Measurements from ENCODE around the gene EXOSC7. TPM values are rescaled to one million over a fixed set of nuclear protein-coding genes. Genes with fewer than 3 reads are reported as not detected.

EXOSC7 gene
- total and polyA plus RNA-seq, 9 of the 15 experiments (the other 6 are each of a cell fraction or from before 2014, with no cell fraction given) = 88.5 to 237 (median 112) TPM

GRCh38 chr3:45043728-45044299 is 67.8 kb downstream of the EXOSC7 start (continued):
- TF ChIP-seq, protein P1, sequence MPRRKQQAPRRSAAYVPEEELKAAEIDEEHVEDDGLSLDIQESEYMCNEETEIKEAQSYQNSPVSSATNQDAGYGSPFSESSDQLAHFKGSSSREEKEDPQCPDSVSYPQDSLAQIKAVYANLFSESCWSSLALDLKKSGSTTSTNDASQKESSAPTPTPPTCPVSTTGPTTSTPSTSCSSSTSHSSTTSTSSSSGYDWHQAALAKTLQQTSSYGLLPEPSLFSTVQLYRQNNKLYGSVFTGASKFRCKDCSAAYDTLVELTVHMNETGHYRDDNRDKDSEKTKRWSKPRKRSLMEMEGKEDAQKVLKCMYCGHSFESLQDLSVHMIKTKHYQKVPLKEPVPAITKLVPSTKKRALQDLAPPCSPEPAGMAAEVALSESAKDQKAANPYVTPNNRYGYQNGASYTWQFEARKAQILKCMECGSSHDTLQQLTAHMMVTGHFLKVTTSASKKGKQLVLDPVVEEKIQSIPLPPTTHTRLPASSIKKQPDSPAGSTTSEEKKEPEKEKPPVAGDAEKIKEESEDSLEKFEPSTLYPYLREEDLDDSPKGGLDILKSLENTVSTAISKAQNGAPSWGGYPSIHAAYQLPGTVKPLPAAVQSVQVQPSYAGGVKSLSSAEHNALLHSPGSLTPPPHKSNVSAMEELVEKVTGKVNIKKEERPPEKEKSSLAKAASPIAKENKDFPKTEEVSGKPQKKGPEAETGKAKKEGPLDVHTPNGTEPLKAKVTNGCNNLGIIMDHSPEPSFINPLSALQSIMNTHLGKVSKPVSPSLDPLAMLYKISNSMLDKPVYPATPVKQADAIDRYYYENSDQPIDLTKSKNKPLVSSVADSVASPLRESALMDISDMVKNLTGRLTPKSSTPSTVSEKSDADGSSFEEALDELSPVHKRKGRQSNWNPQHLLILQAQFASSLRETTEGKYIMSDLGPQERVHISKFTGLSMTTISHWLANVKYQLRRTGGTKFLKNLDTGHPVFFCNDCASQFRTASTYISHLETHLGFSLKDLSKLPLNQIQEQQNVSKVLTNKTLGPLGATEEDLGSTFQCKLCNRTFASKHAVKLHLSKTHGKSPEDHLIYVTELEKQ (CRISPR knock-in tag; IDR thresholded peaks at IDR 0.05) = no peak
- TF ChIP-seq FOS (IDR thresholded peaks at IDR 0.05; ENCODE audit: extremely low read depth, insufficient read length) (peak; percentile 73), VEZF1 (CRISPR knock-in tag; IDR thresholded peaks at IDR 0.05) (peak; percentile 15; the same call in 1 of the 2 replicates), ZNF668 (CRISPR knock-in tag; IDR thresholded peaks at IDR 0.05) (no peak), ZNF263 (CRISPR knock-in tag; IDR thresholded peaks at IDR 0.05; ENCODE audit: borderline replicate concordance) (no peak), JUN (IDR thresholded peaks at IDR 0.05; ENCODE audit: borderline replicate concordance, low read depth, low read length) (peak; percentile 96), JUN (CRISPR knock-in tag; IDR thresholded peaks at IDR 0.05; ENCODE audit: borderline replicate concordance) (no peak), SMARCE1 (IDR thresholded peaks at IDR 0.05) (peak; percentile 56; the same call in 1 of the 2 replicates), GATAD2A (IDR thresholded peaks at IDR 0.05) (peak; percentile 77), MAFG (tag; conservative IDR thresholded peaks at IDR 0.05) (peak; percentile 91), NFRKB (IDR thresholded peaks at IDR 0.05; ENCODE audit: low read depth) (peak; percentile 45), ARID1B (IDR thresholded peaks at IDR 0.05) (peak; percentile 60), ZFP36 (IDR thresholded peaks at IDR 0.05; ENCODE audit: low read depth, low read length, partially characterized antibody) (no peak), ZNF384 (IDR thresholded peaks at IDR 0.05; ENCODE audit: low read depth, low read length) (0 out of 2 replicates have a peak, but pooled peaks have one; percentile 26), ZNF239 (CRISPR knock-in tag; IDR thresholded peaks at IDR 0.05) (peak; percentile 34; the same call in 1 of the 2 replicates), NCOA1 (IDR thresholded peaks at IDR 0.05; ENCODE audit: low read depth) (no peak), ZNF224 (CRISPR knock-in tag; IDR thresholded peaks at IDR 0.05) (no peak), BCL6 (CRISPR knock-in tag; IDR thresholded peaks at IDR 0.05) (no peak)
- TF ChIP-seq, protein P2, sequence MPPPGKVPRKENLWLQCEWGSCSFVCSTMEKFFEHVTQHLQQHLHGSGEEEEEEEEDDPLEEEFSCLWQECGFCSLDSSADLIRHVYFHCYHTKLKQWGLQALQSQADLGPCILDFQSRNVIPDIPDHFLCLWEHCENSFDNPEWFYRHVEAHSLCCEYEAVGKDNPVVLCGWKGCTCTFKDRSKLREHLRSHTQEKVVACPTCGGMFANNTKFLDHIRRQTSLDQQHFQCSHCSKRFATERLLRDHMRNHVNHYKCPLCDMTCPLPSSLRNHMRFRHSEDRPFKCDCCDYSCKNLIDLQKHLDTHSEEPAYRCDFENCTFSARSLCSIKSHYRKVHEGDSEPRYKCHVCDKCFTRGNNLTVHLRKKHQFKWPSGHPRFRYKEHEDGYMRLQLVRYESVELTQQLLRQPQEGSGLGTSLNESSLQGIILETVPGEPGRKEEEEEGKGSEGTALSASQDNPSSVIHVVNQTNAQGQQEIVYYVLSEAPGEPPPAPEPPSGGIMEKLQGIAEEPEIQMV (tag; conservative IDR thresholded peaks at IDR 0.05; ENCODE audit: low read depth) = 0 out of 2 replicates have a peak, but pooled peaks have one; percentile 28
- TF ChIP-seq, protein P3, sequence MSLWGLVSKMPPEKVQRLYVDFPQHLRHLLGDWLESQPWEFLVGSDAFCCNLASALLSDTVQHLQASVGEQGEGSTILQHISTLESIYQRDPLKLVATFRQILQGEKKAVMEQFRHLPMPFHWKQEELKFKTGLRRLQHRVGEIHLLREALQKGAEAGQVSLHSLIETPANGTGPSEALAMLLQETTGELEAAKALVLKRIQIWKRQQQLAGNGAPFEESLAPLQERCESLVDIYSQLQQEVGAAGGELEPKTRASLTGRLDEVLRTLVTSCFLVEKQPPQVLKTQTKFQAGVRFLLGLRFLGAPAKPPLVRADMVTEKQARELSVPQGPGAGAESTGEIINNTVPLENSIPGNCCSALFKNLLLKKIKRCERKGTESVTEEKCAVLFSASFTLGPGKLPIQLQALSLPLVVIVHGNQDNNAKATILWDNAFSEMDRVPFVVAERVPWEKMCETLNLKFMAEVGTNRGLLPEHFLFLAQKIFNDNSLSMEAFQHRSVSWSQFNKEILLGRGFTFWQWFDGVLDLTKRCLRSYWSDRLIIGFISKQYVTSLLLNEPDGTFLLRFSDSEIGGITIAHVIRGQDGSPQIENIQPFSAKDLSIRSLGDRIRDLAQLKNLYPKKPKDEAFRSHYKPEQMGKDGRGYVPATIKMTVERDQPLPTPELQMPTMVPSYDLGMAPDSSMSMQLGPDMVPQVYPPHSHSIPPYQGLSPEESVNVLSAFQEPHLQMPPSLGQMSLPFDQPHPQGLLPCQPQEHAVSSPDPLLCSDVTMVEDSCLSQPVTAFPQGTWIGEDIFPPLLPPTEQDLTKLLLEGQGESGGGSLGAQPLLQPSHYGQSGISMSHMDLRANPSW (CRISPR knock-in tag; IDR thresholded peaks at IDR 0.05) = no peak

All from K562 (cell line).